Peyer's patch (tissue), 4 donors: ENCODE data around the gene GOLGA6L10.

ENCODE experiments used
- POLR2A ChIP-seq, 2 donors: fragments of 450-650 bp; IDR thresholded peaks; one replicate each; pipeline ENCODE4 v1.5.1; 2017; ENCODE audit warnings: antibody characterized with exemption in 2 of 2, mild to moderate bottlenecking in 2 of 2, moderate library complexity in 2 of 2
- TF ChIP-seq, protein P1 (sequence below), 6 experiments: fragments of 450-650 bp in 4 of 6; fragments of 200-600 bp in 2 of 6; sonication (generic) in 1 of 6; IDR thresholded peaks; one replicate each; pipeline ENCODE4 v1.5.1; 2017 to 2019; ENCODE audit warnings: antibody characterized with exemption in 6 of 6, mild to moderate bottlenecking in 3 of 6, moderate library complexity in 1 of 6

DNA sequence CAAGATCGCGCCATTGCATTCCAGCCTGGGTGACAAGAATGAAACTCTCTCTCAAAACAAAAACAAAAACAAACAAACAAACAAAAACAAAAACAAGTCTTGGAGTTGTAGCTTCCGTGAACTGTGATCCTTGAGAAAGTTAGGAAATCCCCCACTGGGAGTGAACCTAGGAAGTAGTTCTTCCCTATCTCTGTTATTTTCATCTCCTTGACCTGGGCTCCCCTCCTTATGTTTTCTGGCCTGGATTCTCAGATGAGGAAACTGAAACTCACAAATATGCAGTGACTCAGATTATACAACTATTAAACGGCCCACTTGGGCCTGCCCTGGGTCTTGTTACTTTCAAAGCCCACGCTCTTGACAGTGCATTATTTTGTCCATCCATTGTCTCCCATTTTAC is 57.0 kb downstream of the GOLGA6L10 start:
- TF ChIP-seq, protein P1, sequence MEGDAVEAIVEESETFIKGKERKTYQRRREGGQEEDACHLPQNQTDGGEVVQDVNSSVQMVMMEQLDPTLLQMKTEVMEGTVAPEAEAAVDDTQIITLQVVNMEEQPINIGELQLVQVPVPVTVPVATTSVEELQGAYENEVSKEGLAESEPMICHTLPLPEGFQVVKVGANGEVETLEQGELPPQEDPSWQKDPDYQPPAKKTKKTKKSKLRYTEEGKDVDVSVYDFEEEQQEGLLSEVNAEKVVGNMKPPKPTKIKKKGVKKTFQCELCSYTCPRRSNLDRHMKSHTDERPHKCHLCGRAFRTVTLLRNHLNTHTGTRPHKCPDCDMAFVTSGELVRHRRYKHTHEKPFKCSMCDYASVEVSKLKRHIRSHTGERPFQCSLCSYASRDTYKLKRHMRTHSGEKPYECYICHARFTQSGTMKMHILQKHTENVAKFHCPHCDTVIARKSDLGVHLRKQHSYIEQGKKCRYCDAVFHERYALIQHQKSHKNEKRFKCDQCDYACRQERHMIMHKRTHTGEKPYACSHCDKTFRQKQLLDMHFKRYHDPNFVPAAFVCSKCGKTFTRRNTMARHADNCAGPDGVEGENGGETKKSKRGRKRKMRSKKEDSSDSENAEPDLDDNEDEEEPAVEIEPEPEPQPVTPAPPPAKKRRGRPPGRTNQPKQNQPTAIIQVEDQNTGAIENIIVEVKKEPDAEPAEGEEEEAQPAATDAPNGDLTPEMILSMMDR (IDR thresholded peaks at IDR 0.05): no peak
- no peak for TF ChIP-seq POLR2A (IDR thresholded peaks at IDR 0.05)
